Activated CD8-positive, alpha-beta memory T cell treated with anti-CD3 and anti-CD28 coated beads for 48 hours (primary cell): ENCODE measurements around the gene SLC35F1.
"Not testable (repeated sequence)": the region's sequence is repeated elsewhere in the genome, so short reads cannot be mapped to it uniquely, and the experiment has no call there.

Experiments used
- DNase-seq, 3 experiments: peaks; one replicate each; pipeline ENCODE4 v3.0.0-alpha.2; 2020; ENCODE audit warnings: low read depth in 2 of 3, low spot score in 2 of 3

The SLC35F1 gene

DNA sequence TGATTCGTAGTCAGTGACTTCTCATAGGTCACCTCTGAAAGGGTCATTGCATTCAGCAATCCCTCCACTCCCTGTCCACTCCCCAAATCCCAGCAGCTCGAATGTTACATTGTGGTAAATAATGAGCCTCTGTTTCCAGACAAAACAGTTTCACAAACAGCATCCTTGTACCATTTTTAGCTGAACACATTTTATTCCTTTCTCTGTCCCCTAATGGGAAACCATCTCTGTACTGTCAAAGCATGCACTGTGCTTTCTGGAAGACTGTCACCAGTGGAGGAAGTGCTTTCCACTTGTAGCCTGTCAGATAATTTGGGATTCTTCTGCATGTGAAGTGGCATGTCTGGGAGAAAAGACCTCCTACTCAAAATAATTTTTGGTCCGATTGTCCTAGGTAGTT is 82.0 kb downstream of the SLC35F1 start:
- no peak for DNase-seq

DNA sequence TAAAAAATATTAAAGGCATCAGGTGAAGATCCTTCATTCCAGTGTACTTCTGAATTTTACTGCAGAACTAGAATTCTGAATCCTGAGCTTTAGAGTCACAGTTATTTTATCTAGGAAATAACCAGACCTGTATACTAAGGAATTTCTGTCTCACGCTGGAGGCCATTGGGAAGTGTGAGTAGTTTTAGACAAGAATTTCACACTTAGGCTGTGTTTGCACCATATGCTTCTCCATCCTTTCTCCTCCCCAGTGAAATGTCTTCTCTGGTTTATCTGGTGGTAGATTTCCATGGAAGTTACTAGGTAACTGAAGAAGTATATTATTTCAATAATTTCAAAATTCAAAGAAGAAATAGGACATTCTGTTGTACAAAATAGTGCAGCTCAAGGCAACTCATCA is 83.1 kb downstream of the SLC35F1 start:
- DNase-seq: no peak

- no peak for DNase-seq
Observed at GRCh38 chr6:117992856-117993255, 85.8 kb downstream of the SLC35F1 start.

DNA sequence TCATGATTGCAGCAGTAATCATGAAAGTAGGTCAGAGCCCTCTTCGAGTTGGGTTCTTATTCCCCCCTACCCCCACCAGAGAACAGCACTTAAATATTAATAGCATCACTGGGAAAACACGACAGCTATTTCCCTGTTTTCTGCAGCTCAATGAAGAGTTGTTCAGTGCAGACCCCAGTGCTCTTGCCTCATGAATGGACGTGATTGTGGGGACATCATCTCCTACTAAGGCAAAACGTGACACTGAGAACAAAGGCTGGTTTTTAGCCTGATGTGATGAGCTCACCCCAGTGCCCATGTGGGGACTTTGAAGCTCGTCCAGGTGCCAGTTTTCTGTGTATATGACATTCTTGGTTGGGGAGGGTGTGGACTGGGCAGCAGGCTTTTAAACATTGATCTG is 105.9 kb downstream of the SLC35F1 start:
- no peak for DNase-seq

- no peak for DNase-seq
Observed at GRCh38 chr6:118016532-118016931, 109.5 kb downstream of the SLC35F1 start.

DNA sequence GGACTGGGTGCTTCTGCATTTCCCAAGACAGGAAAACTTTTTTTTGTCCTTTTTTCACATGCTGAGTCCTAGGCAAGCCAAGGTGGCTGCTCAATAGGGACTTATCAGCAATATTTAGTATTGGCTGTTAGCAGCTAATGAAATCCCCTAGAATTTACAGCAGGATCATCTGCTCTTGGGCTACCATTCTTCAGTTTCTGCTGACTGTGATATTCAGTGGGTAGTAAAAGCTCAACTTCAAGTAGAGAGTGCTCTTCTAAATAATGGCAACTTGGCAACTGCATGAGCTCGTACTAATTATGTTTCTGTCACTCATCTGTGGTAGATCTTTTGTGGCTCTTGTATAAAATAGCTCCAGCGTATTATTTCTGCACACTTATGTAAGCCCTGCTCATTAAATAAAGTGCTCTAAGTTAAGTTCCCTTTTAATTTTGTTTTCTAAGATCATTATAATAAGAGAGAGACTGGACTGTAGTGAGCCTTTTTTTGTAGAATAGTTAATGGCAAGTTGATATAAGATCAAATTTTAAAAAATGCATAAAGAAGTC is 110.3 kb downstream of the SLC35F1 start:
- no peak for DNase-seq

- no peak for DNase-seq
Observed at GRCh38 chr6:118023771-118024170, 116.7 kb downstream of the SLC35F1 start.

DNA sequence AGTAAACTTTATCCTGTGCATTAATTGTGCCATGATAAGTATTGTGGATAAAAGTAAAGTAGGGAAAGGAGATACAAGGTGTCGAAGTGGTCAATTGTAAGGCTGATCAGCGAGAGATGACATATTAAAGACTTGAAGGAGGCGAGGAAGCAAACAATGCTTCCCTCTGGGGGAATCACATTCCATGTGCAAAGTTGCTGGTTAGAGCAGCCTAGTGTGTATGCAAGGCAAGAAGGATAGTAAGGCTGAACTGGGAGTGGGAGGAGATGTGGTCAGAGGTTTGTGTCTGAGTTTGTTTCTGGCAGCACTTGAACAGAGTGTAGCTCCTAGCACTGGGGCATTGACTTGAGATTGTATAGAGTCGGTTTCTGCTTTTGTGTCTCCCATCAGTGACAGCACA is 122.9 kb downstream of the SLC35F1 start:
- DNase-seq: no peak

DNA sequence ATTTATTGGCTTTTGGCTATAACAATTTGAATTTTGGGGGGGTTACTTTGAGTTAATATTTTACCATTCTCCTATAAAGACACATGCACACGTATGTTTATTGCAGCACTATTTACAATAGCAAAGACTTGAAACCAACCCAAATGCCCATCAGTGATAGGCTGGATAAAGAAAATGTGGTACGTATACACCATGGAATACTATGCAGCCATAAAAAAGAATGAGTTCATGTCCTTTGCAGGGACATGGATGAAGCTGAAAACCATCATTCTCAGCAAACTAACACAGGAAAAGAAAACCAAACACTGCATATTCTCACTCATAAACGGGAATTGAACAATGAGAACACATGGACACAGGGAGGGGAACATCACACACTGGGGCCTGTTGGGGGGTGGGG is 130.4 kb downstream of the SLC35F1 start:
- DNase-seq: not testable (repeated sequence)

DNA sequence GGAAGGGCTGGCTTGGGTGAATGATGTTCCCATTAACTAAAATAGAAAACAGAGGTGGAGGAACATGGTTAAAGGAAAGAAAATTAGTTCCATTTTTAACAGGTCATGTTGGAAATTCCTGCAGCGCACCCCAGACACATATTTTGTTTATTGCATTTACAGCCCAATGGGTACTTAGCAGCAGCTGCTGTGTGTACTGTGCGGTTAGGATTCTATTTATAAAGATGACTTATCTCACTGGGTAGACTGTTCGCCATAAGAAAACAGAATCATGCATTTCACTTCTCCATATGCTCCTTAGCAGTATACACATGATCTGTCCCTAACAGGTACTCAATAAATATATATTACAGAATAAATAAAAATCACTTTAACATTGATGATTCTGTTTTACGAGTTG is 135.8 kb downstream of the SLC35F1 start:
- no peak for DNase-seq

GRCh38 chr6:118044275-118044674 is 137.2 kb downstream of the SLC35F1 start:
- DNase-seq: no peak

- no peak for DNase-seq
Observed at GRCh38 chr6:118054082-118054481, 147.0 kb downstream of the SLC35F1 start.

GRCh38 chr6:118061666-118062065 is 154.6 kb downstream of the SLC35F1 start:
- DNase-seq: no peak

- DNase-seq: no peak
Observed at GRCh38 chr6:118080547-118080946, 173.5 kb downstream of the SLC35F1 start.

DNA sequence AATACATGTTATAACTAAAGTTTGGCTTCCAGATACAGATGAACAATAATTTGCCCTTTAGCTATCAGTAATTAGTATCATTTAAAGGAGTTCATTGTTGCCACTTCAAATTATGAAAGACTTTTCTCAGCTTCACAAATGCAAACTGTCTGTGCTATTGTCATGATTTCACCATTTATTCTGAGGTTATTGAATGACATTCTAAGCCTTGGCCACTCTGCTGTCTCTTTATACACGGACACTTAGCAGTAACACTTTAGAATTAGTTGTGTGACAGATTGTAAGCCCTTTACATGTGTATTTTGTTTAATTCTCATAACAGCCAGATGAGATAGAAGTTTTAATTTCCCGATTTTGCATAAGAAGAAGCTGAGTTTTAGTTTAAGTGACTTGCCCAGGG is 176.6 kb downstream of the SLC35F1 start:
- no peak for DNase-seq

DNA sequence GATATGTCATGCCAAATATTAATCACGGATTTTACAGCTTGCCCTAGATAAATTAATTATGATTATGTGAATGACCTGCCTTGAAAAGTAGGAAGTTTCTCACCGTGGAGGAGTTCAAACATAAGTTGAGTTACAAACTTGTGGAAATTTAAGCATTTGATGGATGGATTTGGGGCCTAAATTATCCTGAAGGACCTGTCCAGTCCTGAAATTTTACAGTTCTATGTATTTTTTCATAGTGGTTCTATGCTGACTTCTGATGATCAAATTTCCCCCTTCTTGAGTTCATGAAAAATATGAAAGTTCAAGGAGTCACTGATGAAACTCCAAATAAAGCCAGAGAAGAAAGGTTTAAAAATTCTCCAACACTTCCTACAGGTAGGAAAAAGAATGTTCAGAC is 178.6 kb downstream of the SLC35F1 start:
- no peak for DNase-seq

DNA sequence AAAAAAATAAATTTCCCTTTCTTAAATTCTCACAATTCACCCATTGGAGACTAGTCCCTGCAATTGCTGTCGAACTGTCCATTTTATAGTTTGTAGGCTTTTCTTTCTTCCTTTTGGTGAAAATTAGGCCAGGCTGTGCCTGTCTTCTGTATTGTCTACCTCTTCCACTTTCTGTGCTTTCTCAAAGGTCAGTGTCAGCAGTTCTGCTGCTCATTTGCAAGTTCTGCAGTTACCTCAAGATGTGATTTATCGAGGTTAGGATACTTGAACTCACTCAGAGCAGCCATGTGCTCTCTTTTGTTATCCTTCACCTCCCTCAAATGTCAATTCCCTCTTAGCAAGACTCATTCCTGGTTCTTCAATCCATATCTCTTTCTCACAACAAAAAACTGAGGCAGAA is 179.1 kb downstream of the SLC35F1 start:
- DNase-seq: no peak

DNA sequence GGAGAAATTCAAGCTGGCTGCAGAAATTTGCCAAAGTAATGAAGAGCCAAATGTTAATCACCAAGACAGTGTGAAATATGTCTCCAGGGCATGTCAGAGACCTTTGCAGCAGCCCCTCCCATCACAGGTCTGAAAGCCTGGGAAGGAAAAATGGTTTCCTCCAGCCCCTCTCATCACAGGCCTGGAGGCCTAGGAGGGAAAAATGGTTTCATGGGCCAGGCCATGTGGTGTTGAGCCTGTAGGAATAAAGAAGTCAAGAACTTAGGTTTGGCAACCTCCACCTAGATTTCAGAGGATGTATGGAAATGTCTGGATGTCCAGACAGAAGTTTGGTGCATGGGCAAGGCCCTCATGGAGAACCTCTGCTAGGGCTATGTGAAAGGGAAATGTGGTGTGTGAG is 185.0 kb downstream of the SLC35F1 start:
- DNase-seq: no peak

DNA sequence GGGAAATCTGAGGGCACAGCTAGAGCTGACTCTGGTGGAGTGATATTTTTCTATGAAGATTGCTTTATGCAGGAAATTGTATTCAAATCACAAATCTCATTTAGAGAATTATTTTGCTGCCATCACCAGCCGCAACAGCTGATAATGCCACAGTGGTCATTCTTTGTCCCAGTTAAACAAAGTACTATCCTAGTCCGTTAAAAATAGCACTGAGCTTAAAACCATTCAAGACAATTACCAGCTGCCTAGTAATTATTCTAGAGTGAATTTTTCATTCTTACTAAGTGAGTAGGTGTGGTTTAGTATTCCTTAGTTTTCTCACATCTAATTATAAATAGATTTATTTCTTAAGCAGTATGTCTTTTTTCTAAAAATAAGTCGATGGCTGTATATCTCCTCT is 190.5 kb downstream of the SLC35F1 start:
- DNase-seq: no peak

GRCh38 chr6:118100717-118101116 is 193.7 kb downstream of the SLC35F1 start:
- DNase-seq: no peak

- no peak for DNase-seq
Observed at GRCh38 chr6:118101220-118101619, 194.2 kb downstream of the SLC35F1 start.

- DNase-seq: no peak
Observed at GRCh38 chr6:118101831-118102345, 194.8 kb downstream of the SLC35F1 start.

DNA sequence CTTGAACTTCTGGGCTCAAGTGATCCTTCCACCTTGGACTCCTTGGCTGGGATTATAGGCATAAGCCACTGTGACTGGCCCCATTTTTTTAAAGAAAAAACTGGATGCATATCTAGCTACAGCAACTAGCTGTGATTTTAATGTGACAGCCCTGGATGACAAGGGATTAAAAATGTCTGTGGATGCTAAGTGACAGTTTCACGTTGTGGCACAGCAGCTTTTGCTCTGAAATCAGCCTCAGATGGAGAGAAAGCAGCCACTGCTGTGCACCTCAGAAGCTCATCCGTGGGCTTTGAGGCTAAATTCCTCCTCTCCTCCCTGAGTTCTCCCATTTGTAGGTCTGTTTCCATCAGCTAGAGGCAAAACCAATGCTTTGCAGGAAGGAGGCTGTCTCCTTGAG is 195.3 kb downstream of the SLC35F1 start:
- no peak for DNase-seq
